Upper lobe of left lung (tissue), 6 donors: ENCODE results near the gene ZSCAN31. TPM values are rescaled to one million over a fixed set of nuclear protein-coding genes. Genes with fewer than 3 reads are reported as not detected.
A peak's percentile ranks its signal among the peaks of the same experiment; 100 is the strongest.

Source experiments
- ATAC-seq, 2 donors: fragments of 200-7000 bp; cut with Tn5 transposase; one replicate each; pipeline ENCODE4 v1.9.1; 2022; ENCODE audit warnings: mild to moderate bottlenecking in 2 of 2, moderate library complexity in 2 of 2; ENCODE audit not compliant: low FRiP score in 2 of 2
- DNase-seq, 2 donors: peaks; one replicate each; pipeline ENCODE4 v3.0.0-alpha.2; 2019 to 2020
- H3K27ac ChIP-seq, 4 donors: fragments of 200-600 bp; sonication (generic); one replicate each; pipeline ENCODE4 v1.5.1; 2016 to 2019
- H3K27me3 ChIP-seq, 4 donors: fragments of 200-600 bp; sonication (generic); one replicate each; pipeline ENCODE4 v1.5.1; 2017 to 2019
- H3K36me3 ChIP-seq, 4 donors: fragments of 200-600 bp; sonication (generic); one replicate each; pipeline ENCODE4 v1.5.1; 2016 to 2019
- H3K4me1 ChIP-seq, 4 donors: fragments of 200-600 bp; sonication (generic); one replicate each; pipeline ENCODE4 v1.5.1; 2018 to 2019
- H3K4me3 ChIP-seq, 4 donors: fragments of 200-600 bp; sonication (generic); one replicate each; pipeline ENCODE4 v1.5.1; 2017 to 2019; ENCODE audit warnings: mild to moderate bottlenecking in 2 of 4, moderate library complexity in 1 of 4
- H3K9me3 ChIP-seq, 4 donors: fragments of 200-600 bp; sonication (generic); one replicate each; pipeline ENCODE4 v1.5.1; 2018 to 2019
- EP300 ChIP-seq, 4 donors: sonication (generic); formaldehyde crosslinking; IDR thresholded peaks; one replicate each; pipeline ENCODE4 v1.5.1; 2017; ENCODE audit warnings: antibody characterized with exemption in 4 of 4, control low read depth in 2 of 4
- POLR2A ChIP-seq, 4 donors: fragments of 450-650 bp; IDR thresholded peaks; one replicate each; pipeline ENCODE4 v1.5.1; 2016 to 2017; ENCODE audit warnings: antibody characterized with exemption in 4 of 4, mild to moderate bottlenecking in 2 of 4
- POLR2AphosphoS5 ChIP-seq, 2 donors: sonication (generic); formaldehyde crosslinking; IDR thresholded peaks; one replicate each; pipeline ENCODE4 v1.5.1; 2017; ENCODE audit warnings: antibody characterized with exemption in 2 of 2
- WGBS, 2 donors: methylation state at CpG; one replicate each; pipeline ENCODE4 v1.1.5; 2017 to 2018; 5-methylcytosine and 5-hydroxymethylcytosine counted together
- total RNA-seq, 6 donors: library from RNA; depleted of rRNA in 4 of 6; stranded (reverse); fragments of >200 nt in 4 of 6; gene quantifications; one replicate each; pipeline versions ENCODE4 v1.1.0 to v1.2.1, GENCODE V29; 2016 to 2021
- TF ChIP-seq, protein P1 (sequence below), 6 experiments: fragments of 450-650 bp in 4 of 6; fragments of 200-600 bp in 2 of 6; sonication (generic) in 2 of 6; IDR thresholded peaks; one replicate each; pipeline ENCODE4 v1.5.1; 2016 to 2019; ENCODE audit warnings: antibody characterized with exemption in 6 of 6
- donor health status: DM: no; HTN: no; CAD: no; lungs with moderate emphysema.
- donor health status: DM: no; HTN: yes; CAD: no; lungs with severe emphysema.

The ZSCAN31 gene
- total RNA-seq, 6 donors from 2014 or later, result 11.5 to 33.5 (median 18.6) TPM

DNA sequence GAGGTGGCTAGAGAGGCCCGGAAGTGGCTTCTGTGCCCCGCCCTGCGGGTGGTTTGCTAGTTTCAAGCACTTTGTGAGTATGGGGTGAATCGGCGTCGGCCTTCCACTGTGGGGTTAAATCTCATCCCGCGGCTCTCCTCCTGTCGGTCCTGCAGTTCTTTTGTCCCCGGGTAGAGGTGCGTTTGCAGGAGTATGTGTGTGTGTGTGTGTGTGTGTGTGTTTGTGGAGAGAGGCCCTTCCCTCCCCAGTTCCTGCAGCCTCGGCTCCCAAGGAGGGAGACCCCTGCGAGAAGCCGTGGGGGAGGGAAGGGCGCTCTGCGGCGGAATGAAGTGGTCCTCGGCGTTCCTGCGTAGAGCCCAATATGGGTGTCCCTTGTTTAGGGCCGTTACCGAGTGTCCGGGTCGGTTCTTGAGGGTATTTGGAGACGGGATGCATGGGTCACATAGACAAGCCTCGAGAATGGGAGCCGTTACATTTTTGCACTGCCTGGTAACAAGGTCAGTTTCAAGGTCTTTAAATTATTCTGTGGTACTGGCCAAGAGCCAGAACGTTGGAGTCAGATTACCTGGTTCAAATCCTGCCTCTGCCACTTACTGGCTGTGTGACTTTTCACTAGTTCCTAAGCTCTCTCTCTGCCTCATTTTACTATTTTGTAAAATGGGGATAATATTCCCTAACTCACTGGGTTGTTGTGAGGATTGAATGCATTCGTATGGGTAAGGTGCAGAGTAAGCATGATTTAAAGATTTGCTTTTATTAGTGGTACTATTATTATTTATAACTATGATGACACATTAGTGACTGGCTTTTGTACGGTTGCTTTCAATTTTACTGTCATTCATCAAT lies 14.2 kb upstream of the ZSCAN31 start, which contains the start of gene ZKSCAN3:
ZKSCAN3 (plus strand) TSS at position 56 of the 846 bp plus-strand sequence. CDS start 9,640 bp downstream, outside the sequence.
- WGBS, 2 donors, result 2% methylated on average over 14 to 30 of the region's 30 CpGs

DNA sequence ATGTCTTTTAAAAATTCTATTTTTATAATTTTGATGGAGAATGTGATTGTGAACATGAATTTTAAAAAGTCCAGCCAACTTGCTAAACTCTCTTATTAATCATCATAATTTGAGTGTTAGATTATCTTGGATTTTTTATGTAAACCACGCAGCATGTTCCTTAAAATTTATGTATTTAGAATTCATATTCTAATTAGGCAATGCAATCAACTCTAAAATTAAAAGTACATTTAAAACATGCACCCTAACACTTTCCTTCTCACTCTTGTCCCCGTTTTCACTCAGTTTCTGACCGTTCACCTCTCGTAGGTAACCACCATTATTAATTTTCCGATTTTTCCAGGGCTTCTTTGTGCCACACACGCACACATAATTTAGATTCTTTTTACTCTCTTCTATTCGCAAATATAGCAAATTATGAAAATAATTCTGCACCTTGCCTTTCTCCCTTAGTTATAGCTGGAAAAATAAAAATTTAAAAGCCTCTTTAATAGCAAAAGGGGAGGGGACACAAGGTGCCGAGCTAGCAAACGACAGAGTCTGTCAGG lies 13.5 kb upstream of the ZSCAN31 start:
- H3K27ac ChIP-seq, result peak overlapping the region; percentile 64 to 85 (median 73)

More for the DNA sequence above, 14.2 kb upstream of the ZSCAN31 start, which contains the start of gene ZKSCAN3:
- Histone ChIP-seq H3K9me3 (no peaks in the 10 kb centered on the region), H3K27ac (peak within 1 kb of the TSS; percentile 64 to 85 (median 73)), H3K36me3 (no peaks in the 10 kb centered on the region), H3K27me3 (no peaks in the 10 kb centered on the region), H3K4me1 (peaks cover 20 to 26% (median 21%) of the 10 kb centered on the region in 4 donors), H3K4me3 (peak within 1 kb of the TSS; percentile 62 to 88 (median 68))
- DNase-seq, result peak; percentile 83 to 93
- peak; percentile 95 to 97 for ATAC-seq
- TF ChIP-seq POLR2A (IDR thresholded peaks at IDR 0.05), result peak in 2 of 4 donors; percentile 28 to 58
- peak; percentile 25 to 39 for TF ChIP-seq POLR2AphosphoS5 (IDR thresholded peaks at IDR 0.05)
- TF ChIP-seq, protein P1, sequence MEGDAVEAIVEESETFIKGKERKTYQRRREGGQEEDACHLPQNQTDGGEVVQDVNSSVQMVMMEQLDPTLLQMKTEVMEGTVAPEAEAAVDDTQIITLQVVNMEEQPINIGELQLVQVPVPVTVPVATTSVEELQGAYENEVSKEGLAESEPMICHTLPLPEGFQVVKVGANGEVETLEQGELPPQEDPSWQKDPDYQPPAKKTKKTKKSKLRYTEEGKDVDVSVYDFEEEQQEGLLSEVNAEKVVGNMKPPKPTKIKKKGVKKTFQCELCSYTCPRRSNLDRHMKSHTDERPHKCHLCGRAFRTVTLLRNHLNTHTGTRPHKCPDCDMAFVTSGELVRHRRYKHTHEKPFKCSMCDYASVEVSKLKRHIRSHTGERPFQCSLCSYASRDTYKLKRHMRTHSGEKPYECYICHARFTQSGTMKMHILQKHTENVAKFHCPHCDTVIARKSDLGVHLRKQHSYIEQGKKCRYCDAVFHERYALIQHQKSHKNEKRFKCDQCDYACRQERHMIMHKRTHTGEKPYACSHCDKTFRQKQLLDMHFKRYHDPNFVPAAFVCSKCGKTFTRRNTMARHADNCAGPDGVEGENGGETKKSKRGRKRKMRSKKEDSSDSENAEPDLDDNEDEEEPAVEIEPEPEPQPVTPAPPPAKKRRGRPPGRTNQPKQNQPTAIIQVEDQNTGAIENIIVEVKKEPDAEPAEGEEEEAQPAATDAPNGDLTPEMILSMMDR (IDR thresholded peaks at IDR 0.05), result no peak

DNA sequence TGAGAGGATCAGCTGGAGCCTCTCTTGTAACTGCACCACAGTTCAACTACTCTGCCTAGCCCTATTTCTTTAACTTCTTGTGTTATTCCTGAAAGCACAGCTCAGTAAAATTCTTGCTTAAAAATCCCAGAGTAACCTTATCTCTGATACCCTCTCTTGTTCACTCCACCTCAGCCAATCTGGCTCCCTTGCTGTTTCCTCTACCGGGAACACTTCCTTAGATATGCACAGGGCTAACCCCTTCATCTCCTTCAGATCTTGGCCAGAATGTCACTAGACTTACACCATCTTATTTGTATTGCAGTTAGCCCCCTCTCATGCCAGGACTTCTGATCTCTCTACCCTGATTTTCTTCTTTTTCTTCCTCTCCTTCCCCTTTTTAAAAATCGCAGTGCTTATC lies 11.2 kb upstream of the ZSCAN31 start:
- Histone ChIP-seq H3K9me3 (no peaks in the 10 kb centered on the region), H3K27ac (no peak overlapping the region), H3K27me3 (no peaks in the 10 kb centered on the region), H3K4me3 (no peak overlapping the region), H3K36me3 (no peaks in the 10 kb centered on the region), H3K4me1 (peaks cover 10 to 16% (median 13%) of the 10 kb centered on the region in 4 donors)
- ATAC-seq (no peak), DNase-seq (no peak)
- WGBS, 2 donors, result 22% methylated on average over 2 of the region's 2 CpGs
- no peak for TF ChIP-seq POLR2AphosphoS5 (IDR thresholded peaks at IDR 0.05)
- no peak for TF ChIP-seq POLR2A (IDR thresholded peaks at IDR 0.05)
- no peak for TF ChIP-seq EP300 (IDR thresholded peaks at IDR 0.05)
- TF ChIP-seq, protein P1 (IDR thresholded peaks at IDR 0.05), result no peak

More for the DNA sequence above, 13.5 kb upstream of the ZSCAN31 start:
- 1 to 2% methylated on average over 9 of the region's 9 CpGs for WGBS, 2 donors
- H3K4me1 ChIP-seq, result peaks cover 13 to 19% (median 14%) of the 10 kb centered on the region in 4 donors
- no peaks in the 10 kb centered on the region for H3K27me3 ChIP-seq
- DNase-seq (no peak), ATAC-seq (no peak)
- H3K4me3 ChIP-seq, result peak overlapping the region; percentile 62 to 88 (median 68)
- TF ChIP-seq POLR2A (IDR thresholded peaks at IDR 0.05), result no peak
- no peaks in the 10 kb centered on the region for H3K9me3 ChIP-seq
- H3K36me3 ChIP-seq, result no peaks in the 10 kb centered on the region

DNA sequence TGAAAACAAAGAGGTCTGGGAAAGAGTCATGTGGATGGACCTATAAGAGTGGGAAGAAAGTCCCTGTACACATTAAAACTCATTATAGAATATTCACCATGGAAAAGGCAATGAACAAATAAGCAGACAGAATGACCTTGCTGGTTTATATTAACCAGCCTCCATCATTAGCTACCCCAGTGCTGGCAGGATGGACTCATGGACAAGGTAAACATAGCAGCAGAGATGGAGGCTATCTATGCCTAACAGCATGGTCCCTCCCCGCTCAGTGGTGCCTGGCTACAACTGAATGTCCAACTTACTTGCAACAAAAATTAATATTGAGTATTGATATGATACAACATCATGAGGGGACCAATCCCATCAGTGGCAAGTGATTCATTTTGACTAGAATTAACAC lies 9.3 kb upstream of the ZSCAN31 start:
- no peak overlapping the region for H3K4me3 ChIP-seq
- ATAC-seq, result no peak
- 100% methylated on average over 1 of the region's 1 CpG for WGBS, 2 donors

More for the DNA sequence above, 9.3 kb upstream of the ZSCAN31 start:
- no peak for DNase-seq
- no peaks in the 10 kb centered on the region for H3K27me3 ChIP-seq
- H3K9me3 ChIP-seq, result no peaks in the 10 kb centered on the region
- no peaks in the 10 kb centered on the region for H3K36me3 ChIP-seq
- peaks cover 0 to under 1% (median under 1%) of the 10 kb centered on the region in 4 donors for H3K4me1 ChIP-seq
- TF ChIP-seq, protein P1 (IDR thresholded peaks at IDR 0.05), result no peak
- TF ChIP-seq POLR2A (IDR thresholded peaks at IDR 0.05) (no peak), EP300 (IDR thresholded peaks at IDR 0.05) (no peak), POLR2AphosphoS5 (IDR thresholded peaks at IDR 0.05) (no peak)
- H3K27ac ChIP-seq, result no peak overlapping the region
